ENCODE data around the gene CDV3.

DNA sequence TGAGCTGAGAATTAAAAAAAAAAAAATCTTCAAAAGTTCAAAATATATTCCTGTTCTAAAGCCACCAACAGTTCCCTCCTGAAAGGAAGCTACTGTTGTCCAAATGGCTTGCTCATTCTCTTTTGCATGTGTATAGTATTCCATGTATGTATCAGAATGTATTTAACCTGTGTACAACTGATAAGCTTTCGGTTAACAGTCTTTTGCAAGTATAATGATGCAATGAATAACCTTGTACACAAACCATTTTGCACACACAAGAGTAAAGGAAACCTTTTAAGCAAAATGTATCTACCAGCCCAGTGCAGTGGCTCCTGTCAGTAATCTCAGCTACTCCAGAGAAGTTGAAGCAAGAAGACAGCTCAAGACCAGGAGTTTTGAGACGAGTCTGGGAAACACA, 55.7 kb downstream of the CDV3 start:
- TF ChIP-seq, protein P1, sequence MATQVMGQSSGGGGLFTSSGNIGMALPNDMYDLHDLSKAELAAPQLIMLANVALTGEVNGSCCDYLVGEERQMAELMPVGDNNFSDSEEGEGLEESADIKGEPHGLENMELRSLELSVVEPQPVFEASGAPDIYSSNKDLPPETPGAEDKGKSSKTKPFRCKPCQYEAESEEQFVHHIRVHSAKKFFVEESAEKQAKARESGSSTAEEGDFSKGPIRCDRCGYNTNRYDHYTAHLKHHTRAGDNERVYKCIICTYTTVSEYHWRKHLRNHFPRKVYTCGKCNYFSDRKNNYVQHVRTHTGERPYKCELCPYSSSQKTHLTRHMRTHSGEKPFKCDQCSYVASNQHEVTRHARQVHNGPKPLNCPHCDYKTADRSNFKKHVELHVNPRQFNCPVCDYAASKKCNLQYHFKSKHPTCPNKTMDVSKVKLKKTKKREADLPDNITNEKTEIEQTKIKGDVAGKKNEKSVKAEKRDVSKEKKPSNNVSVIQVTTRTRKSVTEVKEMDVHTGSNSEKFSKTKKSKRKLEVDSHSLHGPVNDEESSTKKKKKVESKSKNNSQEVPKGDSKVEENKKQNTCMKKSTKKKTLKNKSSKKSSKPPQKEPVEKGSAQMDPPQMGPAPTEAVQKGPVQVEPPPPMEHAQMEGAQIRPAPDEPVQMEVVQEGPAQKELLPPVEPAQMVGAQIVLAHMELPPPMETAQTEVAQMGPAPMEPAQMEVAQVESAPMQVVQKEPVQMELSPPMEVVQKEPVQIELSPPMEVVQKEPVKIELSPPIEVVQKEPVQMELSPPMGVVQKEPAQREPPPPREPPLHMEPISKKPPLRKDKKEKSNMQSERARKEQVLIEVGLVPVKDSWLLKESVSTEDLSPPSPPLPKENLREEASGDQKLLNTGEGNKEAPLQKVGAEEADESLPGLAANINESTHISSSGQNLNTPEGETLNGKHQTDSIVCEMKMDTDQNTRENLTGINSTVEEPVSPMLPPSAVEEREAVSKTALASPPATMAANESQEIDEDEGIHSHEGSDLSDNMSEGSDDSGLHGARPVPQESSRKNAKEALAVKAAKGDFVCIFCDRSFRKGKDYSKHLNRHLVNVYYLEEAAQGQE (IDR thresholded peaks at IDR 0.05; ENCODE audit: insufficient read depth in 1 of 2, low read depth in 2 of 2, low read length in 2 of 2) = no peak
- no peak for TF ChIP-seq SIN3A (IDR thresholded peaks at IDR 0.05; ENCODE audit: borderline replicate concordance, insufficient read depth, low read length)
- no peak for TF ChIP-seq POLR2AphosphoS5 (IDR thresholded peaks at IDR 0.05; ENCODE audit: low read depth, low read length)
- TF ChIP-seq TAF1 (IDR thresholded peaks at IDR 0.05; ENCODE audit: borderline replicate concordance, insufficient read depth, low read length) = no peak
- no peak for TF ChIP-seq FOXP2 (optimal IDR thresholded peaks at IDR 0.05; ENCODE audit: borderline replicate concordance, extremely low read depth, extremely low read length, insufficient read depth)

All from PFSK-1 (cell line).